ENCODE results near the gene REEP3. TPM values are rescaled to one million over a fixed set of nuclear protein-coding genes. Genes with fewer than 3 reads are reported as not detected.

REEP3 gene
- total and polyA plus RNA-seq, 2 of the 8 experiments (the other 6 are each of a cell fraction or from before 2014, with no cell fraction given) = 5.8 to 31.5 TPM

GRCh38 chr10:63573068-63573697 is 52.0 kb downstream of the REEP3 start:
- H3K4me2 ChIP-seq (ENCODE audit: insufficient read depth in 1 of 2, low read depth in 2 of 2, low read length in 2 of 2) = peak overlapping the region in 1 of 2 experiments; percentile 15; a peak in 2 of 4 replicates
- DNase-seq (ENCODE audit: low read depth in 1 of 2, low spot score in 2 of 2) (no peak), FAIRE-seq (peak; percentile 57)
- no peak overlapping the region for H2AK5ac ChIP-seq (ENCODE audit: low read depth, low read length)
- H4K91ac ChIP-seq (replicated peaks; ENCODE audit: insufficient read length, low read length) = no peak overlapping the region
- no peak overlapping the region for H3K56ac ChIP-seq (replicated peaks; ENCODE audit: insufficient read length, low read depth, low read length)
- no peak for TF ChIP-seq NANOG (IDR thresholded peaks at IDR 0.05; ENCODE audit: insufficient read depth, low read depth, low read length, poor library complexity, severe bottlenecking)
- TF ChIP-seq ASH2L (IDR thresholded peaks at IDR 0.05; ENCODE audit: low read length) = no peak
- TF ChIP-seq TCF12 (IDR thresholded peaks at IDR 0.05; ENCODE audit: low read depth, low read length) = no peak
- no peak for TF ChIP-seq RBBP5 (IDR thresholded peaks at IDR 0.05; ENCODE audit: borderline replicate concordance, low read depth, low read length)
- no peak for TF ChIP-seq ZNF274 (IDR thresholded peaks at IDR 0.05; ENCODE audit: borderline replicate concordance, extremely low read depth, low read length)
- no peak for TF ChIP-seq ATF3 (IDR thresholded peaks at IDR 0.05; ENCODE audit: insufficient read depth, low read depth, low read length)
- no peak for TF ChIP-seq KDM4A (IDR thresholded peaks at IDR 0.05; ENCODE audit: low read depth, low read length, severe bottlenecking)
- no peak for TF ChIP-seq EZH2 (IDR thresholded peaks at IDR 0.05; ENCODE audit: low read depth, low read length, severe bottlenecking)
- no peak overlapping the region for H3K23ac ChIP-seq (ENCODE audit: insufficient read length)
- no peak overlapping the region for H2BK120ac ChIP-seq (replicated peaks; ENCODE audit: low read depth, low read length)
- H2AFZ ChIP-seq (ENCODE audit: low read length) = no peak overlapping the region
- no peak overlapping the region for H4K8ac ChIP-seq (ENCODE audit: extremely low read depth, insufficient read depth, low read length)
- 47% methylated on average over 3 of the region's 3 CpGs; no CpG with 5 or more reads in 1 of the 2 experiments for WGBS, 2 experiments (ENCODE audit: extremely low coverage in 1 of 2, insufficient coverage in 1 of 2, insufficient read length in 1 of 2, insufficient replicate concordance in 2 of 2, low coverage in 1 of 2, low lambda C conversion rate in 2 of 2, missing lambda C conversion rate in 1 of 2)
- CTCF ChIA-PET (ENCODE audit: partially characterized antibody) = interaction anchor here (1.3 to 1.8 kb wide), 3 partner anchors 10 to 147 kb away, joined by 4 to 5 read pairs (median 4); no protein-coding TSS in a partner anchor
- no peak overlapping the region for H2BK20ac ChIP-seq (ENCODE audit: low read length)
- H4K5ac ChIP-seq (ENCODE audit: insufficient read length, low read depth, low read length) = peak overlapping the region; percentile 68
- H3K4me3 ChIP-seq (ENCODE audit: extremely low read depth in 1 of 4, insufficient read depth in 2 of 4, low read depth in 3 of 4, low read length in 4 of 4) = 0 out of 8 replicates have a peak overlapping the region, but pooled peaks of 1 of the 4 experiments have one; percentile 12
- H3K9ac ChIP-seq (replicated peaks in 1 of 4; ENCODE audit: extremely low read depth in 1 of 4, low read depth in 3 of 4, low read length in 3 of 4) = no peak overlapping the region
- no peak overlapping the region for H3K14ac ChIP-seq (ENCODE audit: insufficient read length)
- no peak overlapping the region for H2BK12ac ChIP-seq (ENCODE audit: low read depth, low read length)
- H4K20me1 ChIP-seq (replicated peaks in 1 of 2; ENCODE audit: control insufficient read depth in 1 of 2, insufficient read depth in 2 of 2, low read length in 2 of 2) = no peaks in the 10 kb centered on the region
- H2BK5ac ChIP-seq (ENCODE audit: low read depth, low read length) = no peak overlapping the region
- no peaks in the 10 kb centered on the region; the same call in 1 of the 2 replicates for H3K79me1 ChIP-seq (ENCODE audit: low read depth, low read length)
- no peaks in the 10 kb centered on the region for H3K23me2 ChIP-seq (ENCODE audit: low read depth, low read length)
- no peaks in the 10 kb centered on the region for H3K27me3 ChIP-seq (replicated peaks in 1 of 4; ENCODE audit: control insufficient read depth in 3 of 4, extremely low read depth in 1 of 4, insufficient read depth in 3 of 4, low read length in 3 of 4)
- H3K4me1 ChIP-seq (replicated peaks in 1 of 4; ENCODE audit: control insufficient read depth in 3 of 4, insufficient read depth in 4 of 4, low read length in 3 of 4) = peaks cover 0 to 3% (median under 1%) of the 10 kb centered on the region in 4 experiments; a peak in 2 of 7 replicates
- H3K27ac ChIP-seq (ENCODE audit: low read depth, low read length) = no peak overlapping the region
- no peak overlapping the region for H3K18ac ChIP-seq (ENCODE audit: extremely low read depth, low read length)
- H3K36me3 ChIP-seq (ENCODE audit: control insufficient read depth in 2 of 4, insufficient read depth in 4 of 4, low read length in 3 of 4) = peaks cover 0 to 8% (median 0%) of the 10 kb centered on the region in 4 experiments; a peak in 2 of 8 replicates
- H2BK15ac ChIP-seq (ENCODE audit: low read length) = no peak overlapping the region
- no peaks in the 10 kb centered on the region for H3K9me3 ChIP-seq (ENCODE audit: insufficient read depth in 2 of 2, low read depth in 1 of 2, low read length in 1 of 2)
- H3K79me2 ChIP-seq (ENCODE audit: control insufficient read depth in 1 of 2, insufficient read depth in 2 of 2, low read length in 2 of 2) = no peaks in the 10 kb centered on the region
- POLR2A ChIA-PET (ENCODE audit: partially characterized antibody) = interaction anchor here (0.9 kb wide), 1 partner anchor 13 kb away, joined by 3 read pairs; no protein-coding TSS in a partner anchor
- H3K4ac ChIP-seq (replicated peaks; ENCODE audit: insufficient read length, low read depth, low read length) = no peak overlapping the region

Data from H1 (cell line).